Astrocyte (in vitro differentiated cells and primary cell): ENCODE results near the gene INPP5A.

Source experiments
- CTCF ChIP-seq: IDR thresholded peaks from 2 replicates; pipeline ENCODE4 v1.5.1; 2011; ENCODE audit warnings: low read depth, mild to moderate bottlenecking, inconsistent platforms, low read length, moderate library complexity; ENCODE audit not compliant: insufficient read depth
- EZH2 ChIP-seq: IDR thresholded peaks from 2 replicates; pipeline ENCODE4 v1.6.1; 2012; ENCODE audit warnings: mild to moderate bottlenecking, low read length, inconsistent platforms; ENCODE audit not compliant: insufficient read depth

- TF ChIP-seq CTCF (no peak), EZH2 (no peak)
Measured at GRCh38 chr10:132607961-132608495, 70.4 kb downstream of the INPP5A start.
